HG02970 (cell line): Measurements from ENCODE around the gene AVPR2.

Experiments
- ATAC-seq: cut with Tn5 transposase; IDR thresholded peaks from one replicate; pipeline ENCODE4 v1.9.1; 2021; ENCODE audit warnings: mild to moderate bottlenecking, moderate library complexity, moderate number of reproducible peaks; ENCODE audit not compliant: unreplicated experiment, low FRiP score

The AVPR2 gene

GRCh38 chrX:153928846-153929245 is 24.4 kb downstream of the AVPR2 start:
- no peak for ATAC-seq

- ATAC-seq: no peak
These were observed 25.1 kb downstream of the AVPR2 start for GRCh38 chrX:153929576-153929975.

GRCh38 chrX:153930011-153930910 is 25.8 kb downstream of the AVPR2 start:
- ATAC-seq: no peak

GRCh38 chrX:153931151-153931550 is 26.7 kb downstream of the AVPR2 start:
- ATAC-seq: no peak

GRCh38 chrX:153931748-153932147 is 27.3 kb downstream of the AVPR2 start:
- ATAC-seq: no peak

- no peak for ATAC-seq
These were observed 27.9 kb downstream of the AVPR2 start for GRCh38 chrX:153932220-153932915.

GRCh38 chrX:153933748-153934147 is 29.3 kb downstream of the AVPR2 start:
- no peak for ATAC-seq

GRCh38 chrX:153934148-153934761 is 29.8 kb downstream of the AVPR2 start:
- no peak for ATAC-seq

GRCh38 chrX:153934762-153935325 is 30.4 kb downstream of the AVPR2 start, which contains the start of gene NAA10:
NAA10 (minus strand) TSS chrX:153935037; CDS start chrX:153934904, 133 bp downstream.
- ATAC-seq: peak; percentile 79

- no peak for ATAC-seq
These were observed 30.9 kb downstream of the AVPR2 start for GRCh38 chrX:153935326-153935851.

- no peak for ATAC-seq
These were observed 32.6 kb downstream of the AVPR2 start for GRCh38 chrX:153937056-153937455.

- ATAC-seq: no peak
These were observed 33.8 kb downstream of the AVPR2 start for GRCh38 chrX:153938226-153938786.

GRCh38 chrX:153939573-153939972 is 35.1 kb downstream of the AVPR2 start:
- no peak for ATAC-seq

GRCh38 chrX:153941336-153942252 is 37.1 kb downstream of the AVPR2 start:
- ATAC-seq: no peak

- ATAC-seq: no peak
These were observed 39.8 kb downstream of the AVPR2 start, which contains the start of gene RENBP for GRCh38 chrX:153944140-153944799. RENBP (minus strand) TSS chrX:153944643; CDS start chrX:153944610, 33 bp downstream.

GRCh38 chrX:153944800-153945150 is 40.3 kb downstream of the AVPR2 start:
- ATAC-seq: no peak

- no peak for ATAC-seq
These were observed 41.8 kb downstream of the AVPR2 start for GRCh38 chrX:153945956-153946943.
